GM18526 (cell line): ENCODE data around the gene MMP7.

ENCODE experiments used
- POLR2A ChIP-seq: IDR thresholded peaks from 3 replicates; pipeline ENCODE4 v1.6.1; 2011; ENCODE audit not compliant: insufficient read length; ENCODE audit errors: extremely low read depth

The MMP7 gene

DNA sequence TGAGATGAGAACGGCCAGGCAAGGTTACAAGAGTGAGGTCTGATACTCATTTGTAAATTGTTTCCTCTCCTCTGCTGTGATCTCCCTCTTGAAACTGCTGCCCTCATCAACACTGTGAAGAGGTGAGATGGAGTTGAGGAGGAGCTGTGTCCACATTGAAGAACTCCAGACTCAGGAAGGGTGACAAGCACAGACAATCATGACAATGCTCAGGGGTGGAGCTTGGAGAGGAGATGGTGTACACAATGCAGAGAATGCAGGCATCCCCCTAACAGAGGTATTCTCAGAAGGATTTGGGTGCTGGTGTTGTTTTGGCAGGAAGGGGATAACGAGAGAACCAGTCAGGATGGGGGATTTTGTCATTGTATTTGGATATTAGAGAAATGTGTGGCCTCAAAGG lies 21.5 kb upstream of the MMP7 start:
- TF ChIP-seq POLR2A: no peak

DNA sequence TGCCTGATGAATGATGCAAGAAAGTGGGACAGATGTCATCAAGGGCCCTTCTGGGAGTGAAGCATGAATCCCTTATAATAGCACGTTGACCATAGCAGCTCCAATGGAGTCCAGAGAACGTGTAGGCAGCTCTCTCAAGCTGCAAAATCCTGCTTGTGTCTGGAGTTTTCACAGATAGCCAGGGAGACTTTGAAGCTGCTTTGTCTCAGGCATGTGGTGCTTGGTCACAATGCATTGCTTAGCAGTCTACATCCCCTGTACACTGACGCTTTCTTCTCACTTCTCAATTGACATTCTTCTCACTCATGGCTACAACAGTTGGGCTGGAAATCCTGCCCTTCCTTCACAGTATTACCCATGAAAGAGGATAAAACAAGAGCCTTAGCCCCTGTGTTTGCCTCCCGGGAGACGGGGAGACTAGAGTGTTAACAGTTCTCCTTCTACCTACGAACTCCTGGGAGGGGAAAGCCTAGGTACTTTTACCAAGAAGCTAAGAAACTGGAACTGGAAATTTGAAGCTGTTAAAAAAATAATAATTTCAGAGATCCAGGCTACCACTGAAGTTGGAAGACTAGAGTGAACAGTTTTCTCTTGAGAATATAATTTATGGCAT lies 20.7 kb upstream of the MMP7 start:
- no peak for TF ChIP-seq POLR2A

DNA sequence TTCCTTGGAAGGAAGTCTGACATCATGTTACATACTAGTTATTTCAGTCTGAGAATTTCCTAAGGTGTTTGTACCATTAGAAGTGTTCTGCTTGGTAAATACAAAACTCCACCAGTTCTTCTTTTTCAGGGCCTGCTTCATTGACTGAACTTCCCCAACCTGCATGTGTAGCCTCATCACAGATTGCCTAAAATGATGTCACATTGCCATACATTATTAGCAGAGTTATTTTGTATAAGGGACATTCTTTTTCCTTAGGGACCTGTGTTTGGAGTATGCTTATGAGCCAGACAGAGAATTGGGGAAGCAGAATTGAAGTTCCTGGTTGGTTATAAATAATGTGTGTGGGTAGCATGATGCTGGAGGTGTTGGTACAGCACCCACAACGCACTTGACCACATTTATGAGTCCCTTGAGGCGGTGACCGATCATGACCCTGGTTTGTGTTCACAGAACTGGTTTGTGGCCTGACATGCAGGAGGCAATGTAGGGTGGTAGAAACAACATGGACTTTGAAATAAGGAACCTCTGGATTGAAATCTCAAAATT lies 16.4 kb upstream of the MMP7 start:
- TF ChIP-seq POLR2A: no peak

DNA sequence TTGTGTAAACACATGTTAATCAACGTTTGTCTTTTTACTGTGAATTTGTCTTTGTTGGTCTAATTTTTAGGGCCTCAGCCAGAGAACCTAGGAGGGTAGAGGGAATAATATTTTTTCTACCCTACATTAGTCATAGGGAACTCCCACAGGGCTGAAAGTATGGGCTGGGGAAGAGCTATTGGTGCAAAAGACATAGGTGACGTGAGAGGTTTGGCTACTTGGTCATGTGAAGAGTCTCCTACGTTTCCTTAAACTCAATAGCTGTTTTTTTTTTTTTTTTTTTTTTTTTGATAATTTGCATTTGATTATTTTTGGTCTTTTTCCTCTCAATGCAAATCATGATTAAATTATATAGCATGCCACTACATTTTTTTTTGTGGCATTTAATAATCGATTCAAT lies 15.9 kb upstream of the MMP7 start:
- no peak for TF ChIP-seq POLR2A

DNA sequence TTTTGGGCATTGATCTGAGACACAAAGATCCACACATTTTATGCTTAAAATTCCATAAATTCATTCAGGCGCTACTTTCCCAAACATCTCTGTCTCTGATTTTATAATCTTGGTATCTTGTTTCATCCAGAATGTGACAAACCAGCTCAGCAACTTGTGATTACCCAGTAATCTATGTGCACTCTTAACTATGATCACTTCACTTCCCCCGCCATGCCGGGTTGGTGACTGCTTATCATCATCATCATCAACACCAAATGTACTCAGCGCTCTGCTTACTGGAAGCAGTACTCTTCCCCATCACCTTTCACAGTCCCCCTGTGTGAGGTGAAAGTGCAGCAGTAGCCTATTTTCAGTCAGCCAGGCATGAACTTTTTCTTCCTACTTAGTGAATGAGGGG lies 15.2 kb upstream of the MMP7 start:
- TF ChIP-seq POLR2A: no peak

DNA sequence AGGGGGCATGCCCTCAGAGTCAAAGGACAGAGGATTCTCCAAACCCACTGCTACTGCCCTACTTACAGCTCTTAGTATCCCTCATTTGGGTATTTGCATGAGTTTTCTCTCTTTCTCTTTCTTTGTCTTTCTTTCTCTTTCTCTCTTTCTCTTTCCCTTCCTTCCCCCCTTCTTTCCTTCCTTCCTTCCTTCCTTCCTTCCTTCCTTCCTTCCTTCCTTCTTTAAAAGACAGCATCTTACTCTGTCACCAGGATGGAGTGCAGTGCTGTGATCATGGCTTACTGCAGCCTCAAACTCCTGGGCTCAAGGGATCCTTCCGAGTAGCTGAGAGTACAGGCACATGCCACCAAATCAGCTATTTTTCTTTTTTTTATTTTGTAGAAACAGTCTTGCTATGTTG lies 14.0 kb upstream of the MMP7 start:
- no peak for TF ChIP-seq POLR2A

DNA sequence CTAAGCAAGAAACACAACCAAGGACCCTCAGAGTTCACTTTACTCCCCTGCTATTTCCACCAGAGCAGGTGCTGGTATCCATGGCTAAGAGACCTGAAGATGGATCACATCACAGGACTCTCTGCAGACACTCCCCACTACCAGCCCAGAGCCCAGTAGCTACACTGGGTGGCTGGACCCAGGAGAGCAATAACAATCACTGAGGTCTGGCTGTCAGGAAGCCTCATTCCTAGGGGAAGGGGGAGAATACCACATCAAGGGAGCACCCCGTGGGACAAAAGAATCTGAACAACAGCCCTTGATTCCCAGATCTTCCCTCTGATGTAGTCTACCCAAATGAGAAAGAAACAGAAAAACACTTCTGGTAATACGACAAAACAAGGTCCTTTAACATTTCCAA lies 9.0 kb upstream of the MMP7 start:
- TF ChIP-seq POLR2A: no peak

DNA sequence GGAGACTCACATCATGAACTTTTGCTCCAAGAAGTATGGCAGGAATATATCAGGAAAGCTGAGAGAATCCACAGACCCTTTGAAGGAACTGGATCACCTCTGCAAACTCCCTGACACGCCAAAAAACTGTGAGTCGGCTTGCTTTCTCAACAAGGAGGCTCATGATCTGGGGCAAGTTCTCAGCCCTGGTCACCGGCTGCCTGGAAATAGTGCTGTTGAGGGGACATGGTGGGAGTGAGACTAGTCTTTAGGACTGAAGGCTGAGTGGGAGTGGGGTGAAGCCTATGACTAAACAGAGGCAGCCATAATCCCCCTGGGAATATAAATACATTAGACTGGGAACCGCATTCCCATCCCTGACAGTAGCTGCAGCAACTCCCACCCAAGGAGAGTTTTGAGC lies 8.4 kb upstream of the MMP7 start:
- TF ChIP-seq POLR2A: no peak

DNA sequence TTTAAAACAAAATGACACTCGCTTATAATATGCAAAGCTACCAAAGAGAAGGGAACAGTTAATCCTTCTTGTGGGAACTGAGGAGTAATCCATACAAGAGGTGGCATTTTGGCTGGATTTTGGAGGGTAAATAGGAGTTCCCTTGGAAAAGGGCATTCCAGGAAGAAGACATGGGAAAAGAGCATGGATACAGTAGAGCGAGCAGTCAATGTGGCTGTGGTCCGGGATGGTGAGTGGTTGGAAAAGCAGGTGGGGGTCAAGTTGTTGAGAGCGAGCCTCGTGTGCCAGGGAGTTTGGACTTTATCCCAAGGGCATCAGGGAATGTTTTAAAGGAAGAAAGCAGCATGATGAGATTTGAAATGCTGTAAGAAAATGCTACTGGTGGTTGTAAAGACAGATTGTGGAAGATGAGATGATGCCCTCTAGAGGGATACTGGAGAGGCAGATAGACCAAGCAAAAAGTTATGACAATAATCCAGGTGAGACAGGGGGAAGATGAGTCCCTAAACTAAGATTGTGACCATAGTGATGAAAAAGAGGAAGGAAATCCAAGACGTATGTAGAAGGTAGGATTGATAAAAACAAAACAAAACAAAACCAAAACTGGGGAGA lies 3.8 kb upstream of the MMP7 start:
- TF ChIP-seq POLR2A: no peak

DNA sequence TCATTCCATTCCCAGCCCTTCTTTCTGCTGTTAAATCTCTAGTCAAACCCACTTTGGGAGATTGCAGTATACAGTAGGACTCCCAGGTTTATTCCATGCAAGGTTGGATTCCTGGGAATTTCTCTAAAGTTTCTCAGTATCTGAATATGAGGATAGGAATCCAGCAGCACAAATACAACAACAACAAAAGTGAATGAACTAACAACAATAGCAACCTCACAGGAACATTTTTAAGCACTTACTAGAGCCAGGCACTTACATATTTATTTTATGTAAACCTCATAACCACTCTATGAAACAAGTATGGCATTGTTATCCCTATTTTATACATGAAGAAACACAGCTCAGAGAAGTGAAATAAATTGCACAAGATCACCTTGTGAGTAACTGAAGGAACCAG lies 1.9 kb downstream of the MMP7 start:
- no peak for TF ChIP-seq POLR2A

DNA sequence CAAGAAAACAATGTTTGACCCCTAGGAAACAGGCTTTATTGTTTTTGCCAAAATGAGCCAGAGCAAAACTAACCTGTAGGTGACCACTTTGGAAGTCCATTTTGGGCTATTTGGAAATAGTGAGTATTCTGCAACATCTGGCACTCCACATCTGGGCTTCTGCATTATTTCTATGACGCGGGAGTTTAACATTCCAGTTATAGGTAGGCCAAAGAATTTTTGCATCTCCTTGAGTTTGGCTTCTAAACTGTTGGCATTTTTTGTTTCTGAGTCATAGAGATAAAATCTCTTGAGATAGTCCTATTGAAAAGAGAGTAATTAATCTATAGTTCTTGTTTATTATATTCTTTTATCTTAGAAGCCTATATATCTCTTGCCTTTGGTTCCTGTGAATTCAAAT lies 2.9 kb downstream of the MMP7 start:
- TF ChIP-seq POLR2A: no peak

DNA sequence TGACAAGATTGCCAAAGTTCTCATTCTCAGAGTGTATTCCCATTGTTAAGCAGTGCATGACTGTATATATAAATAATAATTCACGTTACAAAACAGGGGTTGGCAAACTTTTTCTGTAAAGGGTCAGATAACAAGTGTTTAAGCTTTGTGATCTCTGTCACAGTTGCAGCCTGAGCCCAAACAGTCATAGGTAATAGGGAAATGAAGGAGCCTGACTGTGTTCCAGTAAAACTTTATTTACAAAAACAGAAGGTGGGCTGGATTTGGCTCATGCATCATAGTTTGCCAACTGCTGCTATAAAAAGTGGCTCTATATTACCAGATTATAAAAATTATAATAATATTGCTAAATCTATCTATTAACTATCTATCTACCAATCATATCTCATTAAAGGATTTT lies 3.5 kb downstream of the MMP7 start:
- TF ChIP-seq POLR2A: no peak

DNA sequence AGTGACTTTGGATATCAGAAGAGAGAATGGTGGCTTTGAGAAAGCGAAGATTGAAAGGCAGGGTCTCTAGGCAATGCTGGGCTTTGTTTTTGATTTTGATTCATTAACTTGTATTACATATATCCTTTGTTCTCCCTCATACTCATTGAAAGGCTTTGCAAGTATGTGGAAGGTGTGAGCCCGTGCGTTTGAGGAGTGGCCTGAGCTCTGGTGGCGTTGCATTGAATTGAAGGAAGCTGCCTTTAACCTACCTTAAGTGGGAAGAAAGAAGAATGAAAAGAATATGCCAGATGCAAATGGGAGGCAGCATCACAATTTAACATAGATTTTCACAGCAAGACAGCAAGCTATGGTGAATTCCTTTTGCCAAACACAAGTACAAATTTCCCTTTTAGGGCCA lies 6.7 kb downstream of the MMP7 start:
- no peak for TF ChIP-seq POLR2A

DNA sequence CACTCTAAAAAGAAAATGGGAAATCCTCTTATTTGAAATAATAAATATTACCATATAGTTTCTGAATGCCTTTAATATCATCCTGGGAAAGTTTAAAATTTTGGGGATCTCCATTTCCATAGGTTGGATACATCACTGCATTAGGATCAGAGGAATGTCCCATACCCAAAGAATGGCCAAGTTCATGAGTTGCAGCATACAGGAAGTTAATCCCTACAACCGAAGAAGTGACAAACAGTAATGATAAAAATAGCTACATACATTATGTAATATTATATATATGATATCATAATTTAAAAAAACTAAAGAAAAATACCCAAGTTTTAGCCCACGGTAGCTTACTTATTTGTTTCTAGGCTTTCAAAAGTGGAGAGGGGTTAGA lies 7.4 kb downstream of the MMP7 start:
- no peak for TF ChIP-seq POLR2A

DNA sequence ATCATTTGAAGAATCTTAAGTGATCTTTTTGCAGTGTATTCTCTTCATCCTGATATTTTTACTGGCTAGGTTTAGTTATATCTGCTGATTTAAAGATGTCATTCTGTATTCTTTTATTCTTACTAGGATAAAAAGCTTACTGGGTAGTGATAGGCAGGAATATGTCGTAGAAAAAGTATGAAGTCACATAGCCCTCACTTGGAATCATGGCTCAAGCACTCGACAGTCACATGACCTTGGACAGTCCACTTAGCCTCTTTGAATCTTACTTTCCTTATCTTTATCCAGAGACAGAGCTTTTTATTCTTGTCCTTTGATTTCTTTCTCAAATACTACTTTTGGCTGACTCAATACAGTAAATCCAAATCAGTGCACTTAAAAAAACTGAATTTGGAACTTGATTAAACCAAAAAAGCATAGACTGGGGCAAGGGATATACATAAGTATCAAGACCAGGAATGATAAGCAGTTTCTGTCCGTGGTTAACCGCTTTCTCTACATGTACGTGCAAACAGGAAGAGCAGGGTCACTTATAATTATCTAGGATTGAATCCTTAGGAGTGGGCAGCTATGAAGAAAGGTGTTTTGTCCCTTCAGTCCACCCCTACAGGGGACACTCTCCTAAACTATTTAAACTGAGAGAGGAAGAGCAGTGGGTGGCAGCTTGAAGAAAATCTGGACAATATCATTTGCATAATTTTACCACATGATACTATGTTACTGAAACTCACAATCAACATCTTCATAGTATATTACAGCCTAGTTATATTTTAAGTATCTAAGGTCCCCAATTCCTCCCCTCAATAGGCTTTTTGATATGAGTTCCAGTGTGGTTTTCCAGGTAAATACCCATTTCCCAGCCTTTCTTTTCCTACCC lies 8.0 kb downstream of the MMP7 start:
- TF ChIP-seq POLR2A: no peak

DNA sequence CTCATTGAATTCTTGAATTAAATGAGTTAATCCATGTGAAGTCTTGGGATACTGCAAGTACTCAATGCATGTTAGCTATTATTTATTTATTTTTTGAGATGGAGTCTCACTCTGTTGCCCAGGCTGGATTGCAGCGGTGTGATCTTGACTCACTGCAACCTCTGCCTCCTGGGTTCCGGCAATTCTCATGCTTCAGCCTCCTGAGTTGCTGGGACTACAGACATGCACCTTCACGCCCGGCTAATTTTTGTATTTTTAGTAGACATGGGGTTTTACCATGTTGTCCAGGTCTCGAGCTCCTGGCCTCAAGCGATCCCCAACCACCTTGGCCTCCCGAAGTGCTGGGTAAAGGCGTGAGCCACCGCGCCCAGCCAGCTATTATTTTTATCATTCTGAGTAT lies 9.4 kb downstream of the MMP7 start:
- no peak for TF ChIP-seq POLR2A
